HUDEP-2 (cell line): ENCODE measurements around the gene PRRG1.
"Not testable (repeated sequence)": the region's sequence is repeated elsewhere in the genome, so short reads cannot be mapped to it uniquely, and the experiment has no call there.

Source experiments
- DNase-seq, 76 experiments: peaks; one replicate each; lab custom pipeline; 2025; ENCODE audit not compliant: unreplicated experiment in 76 of 76; lab: John Stamatoyannopoulos, UW

The PRRG1 gene

DNA sequence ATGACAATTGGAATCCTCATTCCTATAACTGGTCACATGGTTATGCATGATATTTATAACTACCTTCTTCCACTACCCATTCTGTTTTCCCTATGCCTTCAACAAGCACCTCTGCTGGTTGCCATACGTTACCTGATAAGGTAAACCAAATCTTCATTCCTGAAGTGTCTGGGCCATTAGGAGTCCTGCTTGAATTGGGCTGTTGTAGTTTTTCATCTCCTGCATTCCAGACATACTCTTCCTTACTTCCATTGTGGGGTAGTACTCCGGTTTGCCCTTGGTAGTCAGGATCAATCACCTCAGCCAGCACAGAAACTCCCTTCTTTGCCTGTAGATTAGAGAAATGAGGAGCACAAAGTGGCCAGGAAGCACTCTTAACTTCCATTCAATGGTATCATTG, 113.2 kb downstream of the PRRG1 start:
- DNase-seq: no peak

GRCh38 chrX:37468124-37468739, 119.1 kb downstream of the PRRG1 start:
- DNase-seq: no peak

DNA sequence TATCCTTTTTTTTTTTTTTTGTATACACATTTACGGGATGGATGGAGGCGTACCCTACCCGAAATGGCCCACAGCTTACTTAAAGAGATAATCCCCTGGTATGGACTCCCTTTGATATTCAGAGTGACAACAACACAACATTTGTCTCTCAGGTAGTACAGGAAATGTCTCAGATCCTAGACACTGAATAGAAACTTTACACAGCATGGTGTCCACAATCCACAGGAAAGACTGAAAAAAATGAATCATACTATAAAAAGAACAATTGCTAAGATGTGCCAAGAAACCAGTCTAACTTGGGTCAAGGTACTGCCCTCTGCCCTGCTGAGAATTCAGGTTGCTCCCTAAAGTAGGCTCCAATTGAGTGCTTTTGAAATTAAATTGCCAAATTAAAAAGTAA, 121.5 kb downstream of the PRRG1 start:
- DNase-seq: no peak

DNA sequence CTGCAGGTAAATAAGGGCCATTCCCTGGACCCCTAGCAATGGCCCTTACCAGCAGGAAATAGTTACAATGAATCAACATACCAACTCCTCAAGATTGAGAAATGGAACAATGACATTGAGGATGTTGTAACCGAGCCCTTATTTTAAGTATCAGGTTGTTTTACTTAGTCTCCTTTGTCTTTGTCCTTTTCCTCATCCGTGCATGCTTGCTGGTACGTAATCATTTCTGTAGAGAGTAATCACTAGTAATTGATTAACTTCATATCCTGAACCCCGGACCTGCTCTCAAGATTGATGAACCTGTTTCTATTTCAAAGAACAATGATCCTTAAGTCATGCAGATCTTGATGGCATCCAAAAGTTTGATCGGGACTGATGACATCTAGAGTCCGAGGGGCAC, 123.7 kb downstream of the PRRG1 start:
- DNase-seq: no peak

- DNase-seq: no peak
Measured at GRCh38 chrX:37474478-37474877, 125.3 kb downstream of the PRRG1 start.

DNA sequence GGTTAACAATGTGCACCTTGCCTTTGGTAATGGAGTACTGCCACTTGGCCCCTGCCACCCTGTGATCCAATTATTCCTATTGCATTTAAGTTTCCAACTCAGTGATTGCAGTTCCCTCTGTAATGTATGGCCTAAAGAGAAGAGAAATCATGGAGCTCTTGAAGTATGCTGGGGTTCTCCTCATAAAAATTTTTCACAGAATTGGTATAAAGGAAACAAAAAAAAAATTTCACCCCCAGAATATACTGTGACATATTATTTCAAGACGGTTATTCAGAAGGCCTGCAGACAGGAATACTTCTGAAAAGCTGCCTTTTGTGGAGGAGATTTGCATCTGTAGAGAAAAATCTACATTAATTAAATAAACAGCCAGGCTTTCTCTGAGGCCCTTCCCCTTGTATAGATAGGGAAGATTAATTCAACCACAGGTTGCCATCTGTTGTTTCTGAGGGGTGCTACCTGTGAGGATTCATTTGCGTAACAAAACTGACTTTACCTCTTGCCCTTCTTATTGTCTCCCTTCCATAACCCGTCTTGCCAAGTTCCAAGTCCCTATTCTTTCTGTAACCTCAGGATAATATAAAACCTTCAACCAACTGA, 127.5 kb downstream of the PRRG1 start:
- no peak for DNase-seq

DNA sequence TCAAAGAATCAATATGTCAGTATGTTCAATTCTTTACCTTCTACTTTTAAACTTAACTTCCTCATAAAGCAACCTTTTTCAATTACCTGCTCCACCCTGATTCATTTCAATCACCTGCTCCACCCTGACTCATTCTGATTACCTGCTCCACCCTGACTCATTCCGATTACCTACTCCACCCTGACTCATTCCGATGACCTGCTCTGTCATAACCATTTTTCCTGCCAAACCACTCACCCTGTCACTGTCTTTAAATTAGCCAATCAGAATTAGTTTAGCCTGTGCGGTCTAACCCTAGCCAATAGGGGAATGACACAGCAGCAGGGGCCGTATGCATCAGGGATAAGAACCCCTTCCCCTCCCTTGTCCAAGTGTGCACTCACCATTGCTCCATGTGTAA, 135.2 kb downstream of the PRRG1 start:
- DNase-seq: not testable (repeated sequence)

DNA sequence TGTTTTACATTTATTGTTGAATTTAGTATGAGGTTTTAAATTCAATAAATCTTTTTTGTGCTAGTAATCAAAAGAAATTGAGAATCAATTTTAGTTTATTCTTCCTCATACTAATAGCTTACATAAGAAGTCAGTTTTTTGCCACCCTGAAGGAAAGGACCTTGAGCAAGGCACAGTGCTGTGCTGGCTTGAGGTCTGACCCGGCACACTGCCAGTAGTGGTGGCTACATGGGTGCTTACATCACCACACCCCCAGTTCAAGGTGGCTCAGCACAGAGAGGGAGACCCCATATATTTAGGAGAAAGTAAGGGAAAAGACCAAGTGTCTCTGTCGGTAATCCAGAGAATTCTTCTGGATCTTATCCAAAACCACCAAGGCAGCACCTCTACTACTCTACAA, 136.3 kb downstream of the PRRG1 start:
- no peak for DNase-seq

GRCh38 chrX:37487271-37487670, 138.1 kb downstream of the PRRG1 start:
- no peak for DNase-seq

GRCh38 chrX:37488323-37488722, 139.2 kb downstream of the PRRG1 start:
- DNase-seq: no peak

- no peak for DNase-seq
Measured at GRCh38 chrX:37491686-37492085, 142.5 kb downstream of the PRRG1 start.

GRCh38 chrX:37495760-37496159, 146.6 kb downstream of the PRRG1 start:
- DNase-seq: peak in 1 of 76 experiments; percentile 0

GRCh38 chrX:37497126-37497525, 148.0 kb downstream of the PRRG1 start:
- not testable (repeated sequence) for DNase-seq

DNA sequence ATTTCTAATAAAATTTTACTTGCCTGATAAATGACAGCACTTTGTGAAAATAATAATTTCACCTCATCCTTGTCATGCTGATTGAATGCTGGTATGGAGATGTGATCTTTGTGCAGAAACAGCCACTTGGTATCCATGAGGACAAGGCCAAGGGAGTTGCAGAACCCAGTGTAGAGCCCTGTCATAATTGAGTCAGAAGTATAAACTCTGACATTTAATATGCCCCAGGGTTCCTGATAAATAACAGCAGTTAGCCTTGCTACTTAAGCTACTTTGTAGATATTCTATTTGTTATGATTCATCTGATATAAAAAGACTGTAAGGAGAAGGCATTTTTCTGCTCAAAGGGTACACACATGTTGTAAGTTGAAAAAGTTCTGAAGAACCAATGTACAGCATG, 149.2 kb downstream of the PRRG1 start:
- not testable (repeated sequence) for DNase-seq

DNA sequence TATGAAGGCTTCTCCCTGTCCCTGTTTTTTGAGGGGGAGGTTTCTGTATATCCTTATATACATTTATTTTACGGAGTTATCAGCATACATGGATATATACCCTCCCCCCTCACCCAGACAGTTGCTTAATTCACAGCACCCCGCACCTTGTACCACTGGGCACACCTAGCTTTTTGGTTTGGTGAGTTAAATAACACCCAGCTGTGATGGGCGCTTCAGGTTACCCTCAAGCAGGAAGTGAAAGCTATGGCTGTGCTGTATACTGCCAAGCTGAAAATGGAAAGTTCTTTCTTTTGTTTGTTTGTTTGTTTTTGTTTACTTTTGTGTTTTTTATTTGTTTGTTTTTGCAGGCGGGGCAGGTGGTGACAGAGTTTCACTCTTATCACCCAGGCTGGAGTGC, 150.5 kb downstream of the PRRG1 start:
- DNase-seq: not testable (repeated sequence)

GRCh38 chrX:37504991-37505390, 155.8 kb downstream of the PRRG1 start:
- DNase-seq: no peak
